ENCODE data around the gene EPB41L4A.

The EPB41L4A gene

DNA sequence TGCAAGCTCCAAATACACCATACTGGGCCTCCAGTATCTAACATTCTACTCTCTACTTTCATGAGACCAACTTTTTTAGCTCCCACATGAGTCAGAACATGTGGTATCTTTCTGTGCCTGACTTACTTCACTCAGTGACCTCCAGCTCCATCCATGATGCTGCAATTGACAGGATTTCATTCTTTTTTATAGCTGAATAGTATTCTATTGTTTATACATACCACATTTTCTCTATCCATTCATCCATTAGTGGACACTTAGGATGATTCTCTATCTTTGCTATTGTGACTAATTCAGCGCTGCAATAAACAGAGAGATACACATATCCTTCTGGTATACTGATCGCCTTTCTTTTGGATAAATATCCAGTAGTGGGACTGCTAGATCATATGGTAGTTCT lies 68.5 kb downstream of the EPB41L4A start:
- DNase-seq = no peak

- no peak for DNase-seq
Measured at GRCh38 chr5:112349371-112349770, 69.7 kb downstream of the EPB41L4A start.

DNA sequence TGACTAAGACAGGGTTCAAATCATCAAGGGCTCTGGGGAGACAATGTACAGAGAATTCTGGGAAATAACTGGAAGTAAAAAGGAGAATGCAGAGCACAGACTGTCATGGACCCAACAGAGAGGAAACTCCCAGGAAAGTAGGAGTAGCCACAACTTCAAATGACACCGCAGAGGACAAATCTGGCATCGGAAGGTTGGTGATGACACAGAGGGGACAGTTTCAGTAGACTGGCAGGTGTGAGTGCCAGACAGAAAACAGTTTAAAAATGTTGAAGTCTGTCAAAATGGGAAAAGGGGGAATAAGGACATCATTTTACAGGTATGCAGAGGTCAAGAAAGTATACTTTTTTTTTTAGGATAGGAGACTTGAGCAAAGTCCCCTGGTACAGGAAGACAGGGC lies 70.2 kb downstream of the EPB41L4A start:
- no peak for DNase-seq

GRCh38 chr5:112348387-112348786 lies 70.7 kb downstream of the EPB41L4A start:
- no peak for DNase-seq

GRCh38 chr5:112346411-112347044 lies 72.5 kb downstream of the EPB41L4A start:
- DNase-seq = no peak

GRCh38 chr5:112344540-112344939 lies 74.5 kb downstream of the EPB41L4A start:
- no peak for DNase-seq

- DNase-seq = no peak
Measured at GRCh38 chr5:112342389-112342788, 76.7 kb downstream of the EPB41L4A start.

GRCh38 chr5:112339761-112340160 lies 79.3 kb downstream of the EPB41L4A start:
- DNase-seq = no peak

DNA sequence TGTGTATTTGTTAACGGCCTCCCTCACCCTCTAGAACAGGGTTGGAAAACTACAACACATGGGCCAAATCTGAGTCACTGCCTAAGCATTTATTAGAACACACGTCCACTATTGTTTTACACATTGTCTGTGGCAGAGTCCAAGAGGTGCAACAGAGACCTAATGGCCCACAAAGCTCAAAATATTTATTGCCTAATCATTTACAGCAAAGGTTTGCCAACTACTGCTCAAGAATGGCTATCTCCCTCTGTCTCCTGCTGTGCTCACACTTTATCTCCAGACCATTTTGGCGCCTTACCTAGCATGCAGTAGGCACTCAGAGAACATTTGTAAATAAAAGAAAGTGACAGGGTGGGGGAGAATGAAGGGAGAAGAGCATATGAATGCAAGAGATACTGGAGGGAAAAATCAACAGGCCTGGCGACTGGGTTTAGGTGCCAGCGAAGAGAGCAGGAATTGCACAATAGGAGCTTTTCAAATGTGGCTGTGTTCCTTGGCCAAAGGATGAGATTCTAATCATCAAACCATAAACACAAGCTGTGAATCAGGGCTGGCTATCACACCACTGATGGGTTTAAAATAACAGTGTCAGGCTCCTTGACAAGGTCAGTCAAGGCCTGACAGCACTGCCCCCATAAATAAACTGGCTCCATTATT lies 80.3 kb downstream of the EPB41L4A start:
- DNase-seq = no peak

GRCh38 chr5:112333331-112333781 lies 85.7 kb downstream of the EPB41L4A start:
- DNase-seq = no peak

DNA sequence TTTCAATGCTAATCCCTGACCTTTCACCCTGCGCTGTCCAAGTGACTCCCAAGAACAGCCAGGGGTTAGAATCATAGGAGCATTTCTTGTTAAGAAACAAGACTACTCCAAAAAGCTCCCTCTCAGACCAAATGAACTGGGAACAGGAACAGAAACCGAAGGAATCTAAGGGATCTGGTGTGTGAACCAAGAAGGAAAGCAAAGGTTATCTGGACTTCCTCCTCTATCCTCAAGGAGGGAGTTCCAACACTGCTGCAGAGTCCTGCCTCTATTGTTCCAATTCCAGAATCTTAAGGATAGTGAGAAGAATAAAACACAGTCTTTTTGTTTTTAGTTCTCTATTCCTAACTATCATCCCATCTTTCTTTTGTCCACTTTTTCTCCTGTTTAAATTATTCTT lies 87.2 kb downstream of the EPB41L4A start:
- no peak for DNase-seq

- DNase-seq = no peak
Measured at GRCh38 chr5:112329419-112330090, 89.5 kb downstream of the EPB41L4A start.

GRCh38 chr5:112323166-112323565 lies 95.9 kb downstream of the EPB41L4A start:
- no peak for DNase-seq

DNA sequence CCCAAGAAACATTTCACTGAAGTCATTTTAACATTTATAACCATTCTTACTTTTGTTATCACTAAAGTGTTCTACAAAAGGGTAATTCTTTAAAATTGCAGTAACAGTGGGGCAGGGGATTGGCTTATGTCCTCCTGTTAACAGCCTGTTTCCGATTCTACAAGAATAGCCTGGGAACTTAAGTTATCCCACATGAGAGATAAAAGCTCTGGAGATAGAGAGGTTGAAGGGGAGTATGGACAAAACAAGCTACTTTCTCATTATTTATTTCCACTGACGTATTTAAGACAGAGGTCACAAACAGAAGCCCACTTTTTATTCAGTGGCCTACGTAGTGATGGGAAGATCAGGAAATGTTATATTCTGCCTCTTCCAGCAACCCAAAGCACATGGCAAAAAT lies 98.7 kb downstream of the EPB41L4A start:
- no peak for DNase-seq

GRCh38 chr5:112318346-112318745 lies 100.7 kb downstream of the EPB41L4A start:
- DNase-seq = no peak

- no peak for DNase-seq
Measured at GRCh38 chr5:112317866-112318265, 101.2 kb downstream of the EPB41L4A start.

DNA sequence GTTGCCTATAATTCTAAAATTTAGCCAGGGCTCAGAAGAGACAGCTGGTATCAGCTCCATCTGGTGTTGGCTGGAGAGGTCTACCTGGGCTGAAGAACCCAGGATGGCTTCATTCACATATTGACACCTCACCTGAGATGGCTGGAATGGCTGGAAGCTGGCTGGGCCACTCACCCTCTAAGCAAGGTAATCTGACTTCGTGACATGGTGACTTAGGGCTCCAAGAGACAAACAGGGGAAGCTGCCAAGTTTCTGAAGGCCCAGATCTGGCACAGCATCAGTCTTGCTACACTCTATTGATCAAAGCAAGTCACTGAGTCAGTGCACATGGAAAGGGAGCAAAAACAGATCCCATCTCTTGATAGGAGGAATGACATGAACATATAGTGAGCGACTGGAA lies 102.3 kb downstream of the EPB41L4A start:
- no peak for DNase-seq

DNA sequence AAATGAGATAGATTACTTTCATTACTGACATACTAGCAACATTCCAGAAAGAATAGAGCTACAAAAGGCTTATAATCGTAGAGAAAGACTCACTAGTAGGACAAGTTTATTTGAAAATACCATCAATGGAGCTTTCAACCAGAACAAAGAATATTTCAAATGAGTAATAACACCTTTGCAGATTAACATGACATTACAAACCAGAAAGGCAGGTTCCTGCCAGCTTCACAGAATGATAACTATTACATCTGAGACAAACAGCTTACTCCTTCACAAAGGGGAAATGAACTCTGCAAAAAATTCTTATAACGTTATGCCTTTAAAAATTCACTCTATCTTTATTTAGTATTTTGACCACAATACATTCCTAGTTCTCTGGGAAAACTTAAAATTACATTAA lies 103.1 kb downstream of the EPB41L4A start:
- no peak for DNase-seq

GRCh38 chr5:112312295-112313275 lies 106.5 kb downstream of the EPB41L4A start:
- DNase-seq = no peak

GRCh38 chr5:112310746-112311145 lies 108.3 kb downstream of the EPB41L4A start:
- DNase-seq = no peak

GRCh38 chr5:112308608-112309007 lies 110.5 kb downstream of the EPB41L4A start:
- no peak for DNase-seq

DNA sequence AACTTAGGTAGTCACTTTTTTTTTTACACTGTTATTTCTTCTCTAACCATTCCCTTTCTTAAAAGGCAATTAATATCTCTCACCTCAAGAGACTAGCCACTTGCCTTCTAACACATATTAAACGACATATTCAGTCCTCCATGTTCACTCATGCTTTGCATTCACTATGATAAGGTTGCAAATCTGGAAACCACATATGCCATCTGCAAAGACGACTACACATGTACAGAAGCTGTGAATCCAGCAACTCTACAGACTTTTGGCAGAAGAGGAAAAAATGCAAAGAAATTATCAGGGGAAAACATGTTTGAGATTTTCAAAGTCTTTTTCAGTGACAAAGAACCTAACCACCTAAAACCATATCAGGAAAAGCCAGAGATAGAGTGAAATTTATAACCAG lies 112.1 kb downstream of the EPB41L4A start:
- DNase-seq = no peak

DNA sequence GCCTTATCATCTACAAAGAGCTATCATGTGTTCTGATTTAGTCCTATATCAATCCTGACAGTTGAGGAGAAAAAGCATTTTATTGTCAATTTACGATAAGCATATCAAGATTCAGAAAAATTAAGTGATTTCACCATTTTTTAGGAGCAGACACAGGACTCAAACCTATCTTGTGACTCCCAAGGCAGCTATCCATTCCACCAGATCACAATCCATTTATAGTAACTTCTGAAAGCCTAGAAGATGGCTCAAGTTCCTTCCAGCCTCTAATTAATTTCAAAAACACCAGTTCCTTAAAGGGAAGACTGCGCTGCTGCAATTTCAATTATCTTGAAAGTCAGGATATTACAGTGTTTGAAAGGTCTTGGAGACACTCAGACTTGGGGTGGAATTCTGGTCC lies 114.3 kb downstream of the EPB41L4A start:
- no peak for DNase-seq
